VCaP (cell line): Measurements from ENCODE around the gene ANKFN1.

Experiments used
- H3K27ac ChIP-seq: fragments of 450-650 bp; 2 replicates; pipeline ENCODE4 v1.5.1; 2017
- CTCF ChIP-seq: fragments of 450-650 bp; conservative IDR thresholded peaks from 2 replicates; pipeline ENCODE4 v1.5.1; 2017; ENCODE audit warnings: mild to moderate bottlenecking, moderate library complexity

The ANKFN1 gene

GRCh38 chr17:56523042-56523441 lies 369.8 kb downstream of the ANKFN1 start:
- TF ChIP-seq CTCF, result no peak
- no peak overlapping the region for H3K27ac ChIP-seq

GRCh38 chr17:56528696-56529095 lies 375.4 kb downstream of the ANKFN1 start:
- H3K27ac ChIP-seq, result no peak overlapping the region
- no peak for TF ChIP-seq CTCF

GRCh38 chr17:56532926-56533325 lies 379.7 kb downstream of the ANKFN1 start:
- no peak overlapping the region for H3K27ac ChIP-seq
- no peak for TF ChIP-seq CTCF

GRCh38 chr17:56536766-56537165 lies 383.5 kb downstream of the ANKFN1 start:
- H3K27ac ChIP-seq, result no peak overlapping the region

GRCh38 chr17:56540836-56541235 lies 387.6 kb downstream of the ANKFN1 start:
- no peak overlapping the region for H3K27ac ChIP-seq
- TF ChIP-seq CTCF, result no peak

More at GRCh38 chr17:56536766-56537165, 383.5 kb downstream of the ANKFN1 start:
- no peak for TF ChIP-seq CTCF

- no peak for TF ChIP-seq CTCF
- no peak overlapping the region for H3K27ac ChIP-seq
Measured at GRCh38 chr17:56543280-56543679, 390.0 kb downstream of the ANKFN1 start.

- TF ChIP-seq CTCF, result no peak
- H3K27ac ChIP-seq, result no peak overlapping the region
Measured at GRCh38 chr17:56545106-56545505, 391.8 kb downstream of the ANKFN1 start.

- H3K27ac ChIP-seq, result no peak overlapping the region
- no peak for TF ChIP-seq CTCF
Measured at GRCh38 chr17:56545930-56546329, 392.7 kb downstream of the ANKFN1 start.
